Spleen (tissue), 11 donors: ENCODE data around the gene MRC1. TPM values are rescaled to one million over a fixed set of nuclear protein-coding genes. Genes with fewer than 3 reads are reported as not detected.

Experiments used
- DNase-seq: peaks from one replicate; pipeline ENCODE4 v3.0.0-alpha.2; 2020
- H3K27ac ChIP-seq, 8 donors: fragments of 200-600 bp; sonication (generic) in 7 of 8; 1 replicate in 4 of 8; 2 replicates in 4 of 8; pipeline versions ENCODE4 v1.5.0 to v1.8.0; 2016 to 2021; ENCODE audit warnings: inconsistent platforms in 4 of 8, mild to moderate bottlenecking in 4 of 8, moderate library complexity in 1 of 8
- H3K27me3 ChIP-seq, 7 donors: fragments of 200-600 bp; sonication (generic) in 6 of 7; replicated peaks in 1 of 7; 1 replicate in 4 of 7; 2 replicates in 3 of 7; pipeline versions ENCODE4 v1.5.0 to v1.8.0; 2016 to 2021; ENCODE audit warnings: inconsistent platforms in 3 of 7, mild to moderate bottlenecking in 1 of 7
- H3K36me3 ChIP-seq, 6 donors: fragments of 200-600 bp; sonication (generic) in 5 of 6; 1 replicate in 4 of 6; 2 replicates in 2 of 6; pipeline versions ENCODE4 v1.5.0 to v1.8.0; 2016 to 2021; ENCODE audit warnings: inconsistent platforms in 2 of 6
- H3K4me1 ChIP-seq, 6 donors: fragments of 200-600 bp; sonication (generic) in 5 of 6; 1 replicate in 3 of 6; 2 replicates in 3 of 6; pipeline versions ENCODE4 v1.5.0 to v1.8.0; 2016 to 2021; ENCODE audit warnings: inconsistent platforms in 3 of 6
- H3K4me3 ChIP-seq, 8 donors: fragments of 200-600 bp; sonication (generic) in 7 of 8; 1 replicate in 4 of 8; 2 replicates in 4 of 8; pipeline versions ENCODE4 v1.5.0 to v1.8.0; 2016 to 2021; ENCODE audit warnings: inconsistent platforms in 4 of 8, mild to moderate bottlenecking in 4 of 8, moderate library complexity in 2 of 8
- H3K9me3 ChIP-seq, 8 donors: fragments of 200-600 bp; sonication (generic) in 7 of 8; 1 replicate in 4 of 8; 2 replicates in 4 of 8; pipeline versions ENCODE4 v1.5.0 to v1.8.0; 2016 to 2021; ENCODE audit warnings: inconsistent platforms in 4 of 8
- POLR2A ChIP-seq, 3 donors: fragments of 450-650 bp; IDR thresholded peaks; one replicate each; pipeline ENCODE4 v1.5.1; 2017; ENCODE audit warnings: antibody characterized with exemption in 3 of 3, mild to moderate bottlenecking in 1 of 3
- POLR2AphosphoS5 ChIP-seq, 3 donors: sonication (generic); formaldehyde crosslinking; IDR thresholded peaks; one replicate each; pipeline ENCODE4 v1.5.1; 2017; ENCODE audit warnings: antibody characterized with exemption in 3 of 3
- WGBS, 5 donors: extraction: QIAGEN DNeasy Blood & Tissue Kit in 3 of 5; methylation state at CpG; one replicate each; pipeline versions ENCODE4 v1.1.5 to v1.1.7; 2013 to 2018; 5-methylcytosine and 5-hydroxymethylcytosine counted together
- intact Hi-C: fragments of 100-400 bp; cut with DNase I; formaldehyde crosslinking; loops from one replicate; pipeline ENCODE4 v1.15.0; 2023; ENCODE audit warnings: low total_unique reads
- polyA plus RNA-seq, 3 donors: library from polyadenylated mRNA; stranded (reverse); fragments of 200-250 nt; gene quantifications; one replicate each; pipeline ENCODE4 v1.2.1, GENCODE V29; 2013
- total RNA-seq, 7 donors: library from RNA; depleted of rRNA in 3 of 7; stranded (reverse); fragments of >200 nt in 3 of 7; fragmentation: NEBNext Ultra II Directional in 4 of 7; extraction: Animal tissue kit (Norgen Biotek cat#: 25700) in 4 of 7; gene quantifications; one replicate each; pipeline versions ENCODE4 v1.1.0 to v1.2.1, GENCODE V29; 2016 to 2021
- TF ChIP-seq, protein P1 (sequence below), 11 experiments: fragments of 200-600 bp in 7 of 11; fragments of 450-650 bp in 4 of 11; sonication (generic) in 4 of 11; IDR thresholded peaks in 8 of 11; conservative IDR thresholded peaks in 3 of 11; 1 replicate in 7 of 11; 2 replicates in 4 of 11; pipeline versions ENCODE4 v1.4.0 to v1.8.0; 2016 to 2021; ENCODE audit warnings: antibody characterized with exemption in 11 of 11, inconsistent platforms in 4 of 11, mild to moderate bottlenecking in 1 of 11
- donor health status: healthy with polysubstance abuse.
- donor health status: DM: no; HTN: no; CAD: no; lungs with moderate emphysema.
- donor health status: DM: no; HTN: no; CAD: no.
- donor health status: Bipolar disorder and iron deficiency.
- donor health status: healthy.
- donor health status: DM: no; HTN: no; CAD: no.
- donor health status: DM: yes; HTN: yes; CAD: no.

Gene MRC1
- total and polyA plus RNA-seq, 10 donors: 9.9 to 370 (median 129) TPM

DNA sequence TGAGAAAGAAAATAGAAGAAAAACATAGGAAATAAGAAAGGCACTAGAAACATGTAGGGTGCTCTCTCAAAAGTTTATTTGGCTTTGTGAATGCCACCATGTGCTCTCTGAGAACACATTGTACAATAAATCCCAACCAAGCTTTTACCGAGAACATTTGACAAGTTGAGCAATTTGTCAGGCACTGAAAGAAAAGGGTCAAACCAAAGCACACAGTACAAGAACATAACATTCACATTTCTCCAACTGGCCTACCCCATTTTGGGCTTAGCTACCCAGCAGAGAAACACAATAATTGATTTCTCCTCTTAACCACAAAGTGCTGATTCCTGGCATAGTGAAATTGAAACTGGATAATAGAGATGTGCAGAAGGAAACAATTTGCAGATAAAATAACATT lies 73.4 kb downstream of the MRC1 start:
- TF ChIP-seq POLR2A (IDR thresholded peaks at IDR 0.05): no peak
- TF ChIP-seq, protein P1, sequence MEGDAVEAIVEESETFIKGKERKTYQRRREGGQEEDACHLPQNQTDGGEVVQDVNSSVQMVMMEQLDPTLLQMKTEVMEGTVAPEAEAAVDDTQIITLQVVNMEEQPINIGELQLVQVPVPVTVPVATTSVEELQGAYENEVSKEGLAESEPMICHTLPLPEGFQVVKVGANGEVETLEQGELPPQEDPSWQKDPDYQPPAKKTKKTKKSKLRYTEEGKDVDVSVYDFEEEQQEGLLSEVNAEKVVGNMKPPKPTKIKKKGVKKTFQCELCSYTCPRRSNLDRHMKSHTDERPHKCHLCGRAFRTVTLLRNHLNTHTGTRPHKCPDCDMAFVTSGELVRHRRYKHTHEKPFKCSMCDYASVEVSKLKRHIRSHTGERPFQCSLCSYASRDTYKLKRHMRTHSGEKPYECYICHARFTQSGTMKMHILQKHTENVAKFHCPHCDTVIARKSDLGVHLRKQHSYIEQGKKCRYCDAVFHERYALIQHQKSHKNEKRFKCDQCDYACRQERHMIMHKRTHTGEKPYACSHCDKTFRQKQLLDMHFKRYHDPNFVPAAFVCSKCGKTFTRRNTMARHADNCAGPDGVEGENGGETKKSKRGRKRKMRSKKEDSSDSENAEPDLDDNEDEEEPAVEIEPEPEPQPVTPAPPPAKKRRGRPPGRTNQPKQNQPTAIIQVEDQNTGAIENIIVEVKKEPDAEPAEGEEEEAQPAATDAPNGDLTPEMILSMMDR (IDR thresholded peaks at IDR 0.05 in 8 of 11, conservative IDR thresholded peaks at IDR 0.05 in 3 of 11): no peak
- TF ChIP-seq POLR2AphosphoS5 (IDR thresholded peaks at IDR 0.05): no peak
- Histone ChIP-seq H3K4me1 (no peaks in the 10 kb centered on the region), H3K36me3 (peaks cover 0 to 96% (median 15%) of the 10 kb centered on the region in 6 donors), H3K4me3 (no peak overlapping the region), H3K27ac (no peak overlapping the region), H3K9me3 (peaks cover 0 to 15% (median 10%) of the 10 kb centered on the region in 8 donors), H3K27me3 (no peaks in the 10 kb centered on the region)
- no peak for DNase-seq
- 80 to 90% (median 82%) methylated on average over 1 of the region's 1 CpG for WGBS, 5 donors
- intact Hi-C loops: no loop called here

DNA sequence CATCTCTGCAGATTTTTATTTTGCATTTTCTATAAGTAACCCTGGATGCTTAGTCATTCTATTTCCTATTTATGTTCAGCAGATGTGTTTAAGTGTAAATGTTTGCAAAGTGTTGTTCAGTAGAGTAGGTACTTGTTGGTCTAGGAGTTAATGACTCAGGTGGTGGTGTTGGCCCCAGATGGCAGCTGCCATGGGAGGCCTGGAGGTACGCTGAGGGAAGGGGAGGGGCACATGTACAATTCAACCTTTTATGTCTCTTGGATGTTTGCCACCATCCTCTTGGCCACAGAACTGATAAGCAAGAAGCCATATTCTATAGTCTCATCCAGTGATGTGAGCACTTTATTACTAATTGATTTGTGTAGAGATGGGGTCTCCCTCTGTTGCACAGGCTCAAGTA lies 74.5 kb downstream of the MRC1 start:
- TF ChIP-seq POLR2A (IDR thresholded peaks at IDR 0.05): no peak
- TF ChIP-seq, protein P1 (IDR thresholded peaks at IDR 0.05 in 8 of 11, conservative IDR thresholded peaks at IDR 0.05 in 3 of 11): no peak
- no peak for TF ChIP-seq POLR2AphosphoS5 (IDR thresholded peaks at IDR 0.05)
- intact Hi-C loops: no loop called here
- WGBS, 5 donors: 74 to 100% (median 80%) methylated on average over 1 of the region's 1 CpG

DNA sequence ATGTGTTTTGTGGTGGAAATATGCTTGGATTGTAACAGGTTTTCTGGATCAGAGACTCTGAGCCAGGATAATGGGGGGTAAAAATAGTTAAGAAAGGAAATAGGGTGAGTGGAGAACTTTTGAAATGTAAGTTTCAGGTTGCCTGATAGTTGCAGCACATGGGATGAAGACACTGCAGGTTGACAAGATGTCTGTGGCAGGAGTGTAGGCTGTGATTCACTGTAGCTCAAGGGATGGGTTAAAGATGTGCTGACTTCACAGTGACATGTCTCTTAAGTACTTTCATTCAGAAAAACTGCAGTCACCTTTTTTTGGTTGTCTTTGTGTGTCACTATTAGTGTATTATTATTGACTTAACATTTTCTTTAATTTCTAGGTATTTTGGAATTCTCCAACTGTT lies 79.0 kb downstream of the MRC1 start:
- Histone ChIP-seq H3K27ac (no peak overlapping the region), H3K36me3 (peaks cover 0 to 64% (median 12%) of the 10 kb centered on the region in 6 donors), H3K4me3 (no peak overlapping the region), H3K9me3 (peaks cover 0 to 15% (median 10%) of the 10 kb centered on the region in 8 donors), H3K27me3 (no peaks in the 10 kb centered on the region), H3K4me1 (no peaks in the 10 kb centered on the region)
- intact Hi-C loops: no loop called here
- TF ChIP-seq, protein P1 (IDR thresholded peaks at IDR 0.05 in 8 of 11, conservative IDR thresholded peaks at IDR 0.05 in 3 of 11): no peak
- TF ChIP-seq POLR2A (IDR thresholded peaks at IDR 0.05) (no peak), POLR2AphosphoS5 (IDR thresholded peaks at IDR 0.05) (no peak)
- DNase-seq: no peak

More for the DNA sequence above, 74.5 kb downstream of the MRC1 start:
- Histone ChIP-seq H3K27me3 (no peaks in the 10 kb centered on the region), H3K4me3 (no peak overlapping the region), H3K27ac (no peak overlapping the region), H3K36me3 (peaks cover 0 to 86% (median 15%) of the 10 kb centered on the region in 6 donors), H3K4me1 (no peaks in the 10 kb centered on the region), H3K9me3 (peaks cover 0 to 15% (median 10%) of the 10 kb centered on the region in 8 donors)
- DNase-seq: no peak

DNA sequence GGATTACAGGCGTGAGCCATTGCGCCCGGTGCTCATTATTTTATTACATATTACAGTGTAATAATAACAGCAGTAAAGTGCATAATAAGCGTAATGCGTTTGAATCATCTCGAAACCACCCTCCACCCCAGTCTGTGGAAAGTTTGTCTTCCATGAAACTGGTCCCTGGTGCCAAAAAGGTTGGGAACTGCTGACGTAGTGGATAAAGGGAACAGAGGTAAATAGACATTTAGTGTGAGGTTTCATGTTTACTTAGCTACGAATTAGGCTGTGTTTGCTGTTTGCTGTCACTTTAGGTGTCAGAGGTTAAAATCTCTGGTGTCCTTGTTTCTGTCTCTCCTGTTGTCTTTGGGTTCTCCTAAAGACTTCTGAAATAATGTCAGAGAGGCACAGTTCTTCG lies 82.3 kb downstream of the MRC1 start:
- peaks cover 0 to 56% (median 0%) of the 10 kb centered on the region in 6 donors for H3K36me3 ChIP-seq
- no peak for TF ChIP-seq POLR2AphosphoS5 (IDR thresholded peaks at IDR 0.05)
- TF ChIP-seq POLR2A (IDR thresholded peaks at IDR 0.05): no peak
- TF ChIP-seq, protein P1 (IDR thresholded peaks at IDR 0.05 in 8 of 11, conservative IDR thresholded peaks at IDR 0.05 in 3 of 11): no peak
- H3K27ac ChIP-seq: no peak overlapping the region
- H3K27me3 ChIP-seq: no peaks in the 10 kb centered on the region
- H3K4me1 ChIP-seq: no peaks in the 10 kb centered on the region
- intact Hi-C loops: no loop called here
- 90 to 95% (median 93%) methylated on average over 9 of the region's 9 CpGs for WGBS, 5 donors
- H3K9me3 ChIP-seq: no peaks in the 10 kb centered on the region
- no peak for DNase-seq
- H3K4me3 ChIP-seq: no peak overlapping the region
